ENCODE data around the gene PROC. TPM values are rescaled to one million over a fixed set of nuclear protein-coding genes. Genes with fewer than 3 reads are reported as not detected.

PROC gene
- total RNA-seq, 1 experiment from 2014 or later: not detected

GRCh38 chr2:127413200-127413599 is 5.0 kb upstream of the PROC start:
- no peak for DNase-seq (ENCODE audit: low read depth)

GRCh38 chr2:127413782-127414637 is 4.2 kb upstream of the PROC start:
- DNase-seq (ENCODE audit: low read depth): peak; percentile 73

GRCh38 chr2:127414638-127415592 is 3.3 kb upstream of the PROC start:
- DNase-seq (ENCODE audit: low read depth): no peak

GRCh38 chr2:127415593-127416505 is 2.4 kb upstream of the PROC start:
- DNase-seq (ENCODE audit: low read depth): no peak

- no peak for DNase-seq (ENCODE audit: low read depth)
Measured at GRCh38 chr2:127416506-127417001, 1.7 kb upstream of the PROC start.

GRCh38 chr2:127417406-127417805 is 821 bp upstream of the PROC start:
- DNase-seq (ENCODE audit: low read depth): no peak

GRCh38 chr2:127419112-127419430 is 844 bp downstream of the PROC start:
- DNase-seq (ENCODE audit: low read depth): no peak

GRCh38 chr2:127419448-127420038 is 1.3 kb downstream of the PROC start:
- no peak for DNase-seq (ENCODE audit: low read depth)

GRCh38 chr2:127420039-127420864 is 2.0 kb downstream of the PROC start:
- DNase-seq (ENCODE audit: low read depth): no peak

GRCh38 chr2:127421116-127421800 is 3.0 kb downstream of the PROC start:
- DNase-seq (ENCODE audit: low read depth): no peak

- DNase-seq (ENCODE audit: low read depth): no peak
Measured at GRCh38 chr2:127421871-127422558, 3.8 kb downstream of the PROC start.

- DNase-seq (ENCODE audit: low read depth): no peak
Measured at GRCh38 chr2:127422559-127423477, 4.6 kb downstream of the PROC start.

GRCh38 chr2:127423478-127423843 is 5.2 kb downstream of the PROC start:
- DNase-seq (ENCODE audit: low read depth): no peak

- DNase-seq (ENCODE audit: low read depth): no peak
Measured at GRCh38 chr2:127423880-127424279, 5.7 kb downstream of the PROC start.

GRCh38 chr2:127424598-127425520 is 6.6 kb downstream of the PROC start:
- DNase-seq (ENCODE audit: low read depth): no peak

All from HT1080 (cell line).